HepG2 (cell line): ENCODE measurements around the gene NSUN5. TPM values are rescaled to one million over a fixed set of nuclear protein-coding genes. Genes with fewer than 3 reads are reported as not detected.

Experiments used
- ATAC-seq: fragments of 200-7000 bp; cut with Tn5 transposase; 3 replicates; pipeline ENCODE4 v1.9.1; 2020; ENCODE audit warnings: mild to moderate bottlenecking, moderate library complexity
- BruUV-seq: library from RNA; stranded (reverse); fragments of 400-500 nt; replicated peaks from 2 replicates; lab custom pipeline; 2021; lab: Mats Ljungman, UMichigan
- CTCF ChIA-PET: fragments of 300-600 bp; formaldehyde crosslinking; extraction: SDS; loops from one replicate; lab custom pipeline; 2021; ENCODE audit warnings: low total read pairs, inconsistent platforms, low intra/inter-chr PET ratio; lab: Yijun Ruan, JAX
- POLR2A ChIA-PET: fragments of 350-600 bp; sonication (Branson Sonifier 250); formaldehyde crosslinking; loops from one replicate; lab custom pipeline; 2020; ENCODE audit warnings: antibody characterized with exemption, inconsistent platforms; lab: Yijun Ruan, JAX
- DNase-seq: peaks from one replicate; pipeline ENCODE4 v3.0.0-alpha.2; 2015; ENCODE audit warnings: low spot score
- FAIRE-seq: peaks from 3 replicates; lab custom pipeline; 2011; peaks lifted over from hg19 to GRCh38; lab: Jason Lieb, UNC
- H2AFZ ChIP-seq: one replicate; pipeline ENCODE4 v1.6.1; 2011; ENCODE audit warnings: low read length, inconsistent platforms
- H3K27ac ChIP-seq: fragments of 300-600 bp; 3 replicates; pipeline ENCODE4 v1.8.0; 2011; ENCODE audit warnings: mixed run types, mild to moderate bottlenecking, mixed read lengths, low read length, inconsistent platforms; ENCODE audit not compliant: insufficient read depth; ENCODE audit errors: extremely low read length
- H3K27me3 ChIP-seq, 2 experiments: fragments of 200-600 bp in 1 of 2; 2 replicates in 1 of 2; 3 replicates in 1 of 2; pipeline versions ENCODE4 v1.6.0 to v1.8.0; 2011; ENCODE audit warnings: low read length in 2 of 2, mild to moderate bottlenecking in 2 of 2, moderate library complexity in 2 of 2, inconsistent platforms in 1 of 2; ENCODE audit not compliant: insufficient read depth in 2 of 2, control insufficient read depth in 1 of 2
- H3K36me3 ChIP-seq, 2 experiments: fragments of 200-600 bp in 1 of 2; replicated peaks in 1 of 2; 2 replicates in 1 of 2; 3 replicates in 1 of 2; pipeline versions ENCODE4 v1.5.1 to v1.8.0; 2011; ENCODE audit warnings: low read length in 2 of 2, inconsistent platforms in 1 of 2; ENCODE audit not compliant: insufficient read depth in 2 of 2, control insufficient read depth in 1 of 2
- H3K4me1 ChIP-seq: 2 replicates; pipeline ENCODE4 v1.5.1; 2012; ENCODE audit warnings: low read length, inconsistent platforms; ENCODE audit not compliant: insufficient read depth
- H3K4me2 ChIP-seq: 2 replicates; pipeline ENCODE4 v1.6.0; 2011; ENCODE audit warnings: low read depth, low read length, inconsistent platforms
- H3K4me3 ChIP-seq, 3 experiments: fragments of 200-600 bp in 1 of 3; sonication (generic), shearing (Covaris generic) in 1 of 3; replicated peaks in 1 of 3; 2 replicates each; pipeline ENCODE4 v1.5.1; 2011 to 2016; ENCODE audit warnings: low read length in 3 of 3, inconsistent platforms in 2 of 3, low read depth in 2 of 3, mild to moderate bottlenecking in 2 of 3, control low read depth in 1 of 3, mixed read lengths in 1 of 3; ENCODE audit not compliant: insufficient read depth in 1 of 3
- H3K79me2 ChIP-seq: one replicate; pipeline ENCODE4 v1.6.1; 2011; ENCODE audit warnings: low read length, inconsistent platforms; ENCODE audit not compliant: insufficient read depth
- H3K9ac ChIP-seq: 2 replicates; pipeline ENCODE4 v1.6.0; 2011; ENCODE audit warnings: mild to moderate bottlenecking, low read depth, low read length, inconsistent platforms; ENCODE audit not compliant: insufficient read depth
- H3K9me3 ChIP-seq: 2 replicates; pipeline ENCODE4 v1.5.1; 2012; ENCODE audit warnings: mild to moderate bottlenecking, low read length
- H4K20me1 ChIP-seq: 2 replicates; pipeline ENCODE4 v1.6.0; 2011; ENCODE audit warnings: inconsistent platforms, mild to moderate bottlenecking, low read length, moderate library complexity; ENCODE audit not compliant: insufficient read depth
- EED ChIP-seq: sonication (generic); formaldehyde crosslinking; IDR thresholded peaks from 2 replicates; pipeline ENCODE4 v1.5.0; 2020; ENCODE audit warnings: mild to moderate bottlenecking, missing genetic modification reagents
- FOXK2 ChIP-seq: fragments of 450-650 bp; IDR thresholded peaks from 2 replicates; pipeline ENCODE4 v1.6.1; 2016
- RFX5 ChIP-seq: IDR thresholded peaks from 2 replicates; pipeline ENCODE4 v1.6.1; 2011; ENCODE audit warnings: low read depth, low read length, improper control_type of control experiment
- SIN3A ChIP-seq: IDR thresholded peaks from 2 replicates; pipeline ENCODE4 v1.6.1; 2011; ENCODE audit warnings: low read depth, mild to moderate bottlenecking, control low read depth, low read length, borderline replicate concordance
- ZMAT3 ChIP-seq: sonication (generic); formaldehyde crosslinking; conservative IDR thresholded peaks from 2 replicates; pipeline ENCODE4 v1.7.0; 2021; ENCODE audit warnings: missing genetic modification reagents
- ZNF230 ChIP-seq: sonication (generic); formaldehyde crosslinking; IDR thresholded peaks from 2 replicates; pipeline ENCODE4 v1.4.0; 2020; ENCODE audit warnings: mild to moderate bottlenecking, missing genetic modification reagents
- ZNF468 ChIP-seq: sonication (generic); formaldehyde crosslinking; IDR thresholded peaks from 2 replicates; pipeline ENCODE4 v1.8.0; 2022; ENCODE audit warnings: mild to moderate bottlenecking, moderate library complexity, missing genetic modification reagents
- ZNF510 ChIP-seq: sonication (generic); formaldehyde crosslinking; IDR thresholded peaks from 2 replicates; pipeline ENCODE4 v1.4.0; 2020; ENCODE audit warnings: low read depth, mild to moderate bottlenecking, missing genetic modification reagents
- WGBS: methylation state at CpG from one replicate; pipeline ENCODE4 v1.1.6; 2017; ENCODE audit warnings: low lambda C conversion rate; 5-methylcytosine and 5-hydroxymethylcytosine counted together
- in situ Hi-C: cut with HindIII; loops from 2 replicates; pipeline ENCODE4 v1.10.0; 2017; ENCODE audit warnings: low pct_unique_long_range_greater_than_20kb; ENCODE audit not compliant: extremely low pct_ligation_motif_present
- intact Hi-C: fragments of 100-400 bp; cut with micrococcal nuclease; formaldehyde crosslinking; loops from one replicate; pipeline ENCODE4 v1.10.0; 2022; ENCODE audit not compliant: unreplicated experiment
- polyA plus RNA-seq, 8 experiments: library from polyadenylated mRNA; depleted of rRNA in 3 of 8; stranded (reverse) in 7 of 8; unstranded in 1 of 8; fragments of >200 nt; fragmentation: Illumina TruSeq in 4 of 8; extraction: Trizol in 4 of 8; gene quantifications; 2 replicates each; pipeline versions ENCODE4 v1.2.1 to v1.2.3, GENCODE V29; 2011 to 2016; ENCODE audit warnings: low read depth in 4 of 8, missing spikeins in 1 of 8, mixed read lengths in 1 of 8; ENCODE audit not compliant: insufficient read depth in 1 of 8
- total RNA-seq, 5 experiments: library from RNA; depleted of rRNA; stranded (reverse); fragments of >200 nt; fragmentation: Illumina TruSeq; extraction: Trizol; gene quantifications; 2 replicates each; pipeline ENCODE4 v1.2.3, GENCODE V29; 2016; ENCODE audit warnings: low read depth in 1 of 5
- TF ChIP-seq, protein P1 (sequence below): sonication (generic); formaldehyde crosslinking; IDR thresholded peaks from 2 replicates; pipeline ENCODE4 v1.5.0; 2020; ENCODE audit warnings: mild to moderate bottlenecking, low read depth, missing genetic modification reagents, borderline replicate concordance

Gene NSUN5
- total and polyA plus RNA-seq, 2 of the 13 experiments (the other 11 are each of a cell fraction or from before 2014, with no cell fraction given) = 19.9 to 35.8 TPM

- ATAC-seq (no peak), FAIRE-seq (no peak), DNase-seq (no peak)
- no peak overlapping the region for H3K4me2 ChIP-seq
- BruUV-seq = no TSS peak
- H3K36me3 ChIP-seq = no peaks in the 10 kb centered on the region
- H3K27me3 ChIP-seq = peaks cover 0 to 19% of the 10 kb centered on the region in 2 experiments; a peak in 2 of 5 replicates
- no peak overlapping the region for H2AFZ ChIP-seq
- H3K4me1 ChIP-seq = peaks cover 45% of the 10 kb centered on the region
- no peaks in the 10 kb centered on the region for H4K20me1 ChIP-seq
- no peak overlapping the region for H3K9ac ChIP-seq
- ChIA-PET CTCF (no interaction called here), POLR2A (no interaction called here)
- no peaks in the 10 kb centered on the region for H3K79me2 ChIP-seq
- H3K27ac ChIP-seq = no peak overlapping the region
- in situ Hi-C loops = no loop called here
- 61% methylated on average over 10 of the region's 10 CpGs for WGBS
- intact Hi-C loops = no loop called here
- TF ChIP-seq FOXK2 = no peak
- no peak for TF ChIP-seq RFX5
- H3K4me3 ChIP-seq = no peak overlapping the region
- H3K9me3 ChIP-seq = no peaks in the 10 kb centered on the region
Observed at GRCh38 chr7:73338321-73338720, 29.7 kb upstream of the NSUN5 start.

GRCh38 chr7:73332447-73332846 is 23.8 kb upstream of the NSUN5 start:
- Histone ChIP-seq H3K4me1 (peaks cover 46% of the 10 kb centered on the region), H3K9me3 (no peaks in the 10 kb centered on the region), H3K27me3 (peaks cover 2 to 32% of the 10 kb centered on the region in 2 experiments; a peak in 2 of 5 replicates), H3K79me2 (no peaks in the 10 kb centered on the region)
- FAIRE-seq = no peak
- no peak for DNase-seq
- TF ChIP-seq ZNF510 (CRISPR knock-in tag) = no peak
- TF ChIP-seq SIN3A = no peak
- TF ChIP-seq ZNF230 = no peak
- TF ChIP-seq, protein P1, sequence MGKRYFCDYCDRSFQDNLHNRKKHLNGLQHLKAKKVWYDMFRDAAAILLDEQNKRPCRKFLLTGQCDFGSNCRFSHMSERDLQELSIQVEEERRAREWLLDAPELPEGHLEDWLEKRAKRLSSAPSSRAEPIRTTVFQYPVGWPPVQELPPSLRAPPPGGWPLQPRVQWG (CRISPR knock-in tag) = no peak
- no peak for TF ChIP-seq ZMAT3 (CRISPR knock-in tag)
- TF ChIP-seq EED (CRISPR knock-in tag) = no peak
- TF ChIP-seq ZNF468 (CRISPR knock-in tag) = no peak
- TF ChIP-seq, all 625 proteins: peak for 0
- 20% methylated on average over 6 of the region's 6 CpGs for WGBS
- H3K36me3 ChIP-seq = no peaks in the 10 kb centered on the region
- ATAC-seq = no peak
- POLR2A ChIA-PET = interaction anchor here (1.3 kb wide), 1 partner anchor 10 kb away, joined by 3 read pairs; no protein-coding TSS in a partner anchor
- H2AFZ ChIP-seq = no peak overlapping the region
- H3K9ac ChIP-seq = no peak overlapping the region
- no peaks in the 10 kb centered on the region for H4K20me1 ChIP-seq
- BruUV-seq = no TSS peak
- no peak overlapping the region for H3K4me3 ChIP-seq
- no peak overlapping the region for H3K4me2 ChIP-seq
- no peak overlapping the region for H3K27ac ChIP-seq
- intact Hi-C loops = no loop called here
- in situ Hi-C loops = no loop called here
- CTCF ChIA-PET = no interaction called here
